Fibroblast of skin of abdomen (primary cell): ENCODE measurements around the gene CRTC3.

ENCODE experiments used
- DNase-seq: peaks from one replicate; pipeline ENCODE4 v3.0.0-alpha.2; 2013

CRTC3 gene

GRCh38 chr15:90563463-90563862, 33.7 kb downstream of the CRTC3 start:
- DNase-seq: no peak

DNA sequence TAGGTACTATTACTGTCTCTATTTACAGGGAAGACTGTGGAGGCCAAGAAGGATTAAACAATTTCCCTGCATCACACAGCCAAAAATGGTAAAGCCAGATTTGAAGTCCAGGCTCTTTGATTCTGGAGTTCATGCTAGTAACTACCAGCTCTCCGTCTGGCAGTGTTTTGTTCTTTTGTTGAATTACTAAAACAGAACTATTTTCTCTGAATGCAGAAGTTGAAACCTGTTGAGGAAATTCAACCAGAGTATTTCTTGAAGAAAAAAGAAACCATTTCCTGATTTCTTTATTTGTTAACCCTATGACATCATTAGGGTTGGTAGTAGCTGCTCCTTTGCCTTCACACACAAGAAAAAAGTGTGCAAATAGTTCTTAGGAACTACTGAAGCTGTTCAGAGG, 34.3 kb downstream of the CRTC3 start:
- no peak for DNase-seq

DNA sequence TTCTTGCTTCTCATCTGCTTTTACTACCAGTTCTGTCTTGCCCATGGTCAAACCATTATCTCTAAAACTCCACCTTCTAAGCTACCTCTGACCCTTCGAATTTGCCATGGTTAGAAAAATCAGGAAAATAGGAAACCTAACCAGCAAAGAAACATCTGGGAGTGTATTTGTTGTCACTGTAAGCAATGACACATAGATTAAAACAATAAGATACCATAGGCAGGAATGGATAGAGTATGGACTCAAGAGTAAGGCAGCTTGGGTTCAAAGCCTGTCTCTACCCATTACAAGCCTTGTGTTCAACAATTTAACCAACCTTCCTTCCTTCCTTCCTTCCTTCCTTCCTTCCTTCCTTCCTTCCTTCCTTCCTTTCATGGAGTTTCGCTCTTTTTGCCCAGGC, 34.9 kb downstream of the CRTC3 start:
- DNase-seq: no peak

DNA sequence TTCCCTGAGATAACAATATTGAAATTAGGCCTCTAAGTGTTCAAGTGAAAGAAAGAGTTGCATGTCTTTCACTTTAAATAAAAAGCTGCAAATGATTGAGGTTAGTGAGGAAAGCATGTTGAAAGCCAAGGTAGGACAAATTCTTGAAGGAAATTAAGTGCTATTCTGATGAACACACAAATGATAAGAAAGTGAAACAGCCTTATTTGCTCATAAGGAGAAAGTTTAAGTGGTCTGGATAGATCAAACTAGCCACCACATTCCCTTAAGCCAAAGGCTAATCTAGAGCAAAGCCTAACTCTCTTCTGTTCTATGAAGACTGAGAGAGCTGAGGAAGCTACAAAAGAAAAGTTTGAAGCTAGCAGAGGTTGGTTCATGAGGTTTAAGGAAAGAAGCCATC, 36.1 kb downstream of the CRTC3 start:
- no peak for DNase-seq

GRCh38 chr15:90570643-90571042, 40.9 kb downstream of the CRTC3 start:
- no peak for DNase-seq

- DNase-seq: no peak
These were observed 41.4 kb downstream of the CRTC3 start for GRCh38 chr15:90571063-90571541.

- no peak for DNase-seq
These were observed 43.2 kb downstream of the CRTC3 start for GRCh38 chr15:90572893-90573292.

- no peak for DNase-seq
These were observed 47.1 kb downstream of the CRTC3 start for GRCh38 chr15:90576711-90577389.

GRCh38 chr15:90579213-90579612, 49.5 kb downstream of the CRTC3 start:
- DNase-seq: no peak

DNA sequence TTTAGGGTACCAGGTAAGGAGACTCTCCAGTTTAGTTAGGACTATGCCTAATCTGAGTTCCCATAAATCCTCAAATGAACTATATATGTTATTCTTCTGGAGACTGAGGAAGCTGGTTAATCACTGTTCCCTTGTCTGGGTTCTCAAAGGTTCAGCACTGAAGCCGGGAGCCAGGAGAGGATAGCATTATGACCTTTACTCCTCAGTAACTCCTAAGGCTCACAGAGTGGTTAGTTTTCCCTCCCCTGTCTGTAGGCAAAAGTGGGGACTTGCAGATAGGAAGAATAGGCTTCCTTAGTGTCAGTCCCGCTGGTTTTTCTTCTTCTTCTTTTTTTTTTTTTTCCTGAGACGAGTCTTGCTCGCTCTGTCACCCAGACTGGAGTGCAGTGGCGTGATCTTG, 50.4 kb downstream of the CRTC3 start:
- DNase-seq: no peak

DNA sequence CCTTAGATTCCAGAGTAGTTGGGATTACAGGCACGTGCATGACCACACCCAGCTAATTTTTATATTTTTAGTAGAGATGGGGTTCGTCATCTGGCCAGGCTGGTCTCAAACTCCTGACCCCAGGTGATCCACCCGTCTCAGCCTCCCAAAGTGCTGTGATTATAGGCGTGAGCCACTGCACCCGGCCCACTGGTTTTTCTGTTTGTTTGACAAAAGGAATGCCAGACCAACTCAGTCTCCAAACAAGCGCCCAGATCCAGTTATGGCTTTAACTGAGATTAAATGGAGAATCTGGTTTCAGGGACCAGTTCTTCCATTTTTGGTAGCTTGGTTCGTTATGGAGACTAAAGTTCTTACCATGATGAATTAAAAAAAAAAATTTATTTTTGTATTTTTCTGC, 50.8 kb downstream of the CRTC3 start:
- no peak for DNase-seq

DNA sequence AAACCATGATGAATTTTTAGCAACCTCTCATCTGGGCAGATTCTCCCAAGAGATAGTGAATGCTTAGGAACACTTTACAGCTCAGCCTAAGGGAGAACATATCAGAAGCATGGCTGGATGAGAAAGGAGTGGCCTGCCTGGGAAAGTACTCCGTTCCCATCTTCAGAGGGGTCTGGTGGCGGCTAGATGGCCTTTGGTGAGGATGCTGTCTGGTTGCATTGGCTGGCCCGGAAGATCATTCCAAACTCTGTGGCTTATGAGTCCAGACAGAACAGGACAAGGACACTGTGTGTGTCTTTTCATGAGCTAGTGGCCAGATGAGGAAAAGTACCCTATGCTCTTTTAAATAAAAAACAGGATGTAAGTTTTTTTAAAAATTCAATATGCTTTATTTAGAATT, 51.2 kb downstream of the CRTC3 start:
- no peak for DNase-seq

- no peak for DNase-seq
These were observed 52.1 kb downstream of the CRTC3 start for GRCh38 chr15:90581771-90582352.

- DNase-seq: peak; percentile 28
These were observed 52.8 kb downstream of the CRTC3 start for GRCh38 chr15:90582553-90582952.

DNA sequence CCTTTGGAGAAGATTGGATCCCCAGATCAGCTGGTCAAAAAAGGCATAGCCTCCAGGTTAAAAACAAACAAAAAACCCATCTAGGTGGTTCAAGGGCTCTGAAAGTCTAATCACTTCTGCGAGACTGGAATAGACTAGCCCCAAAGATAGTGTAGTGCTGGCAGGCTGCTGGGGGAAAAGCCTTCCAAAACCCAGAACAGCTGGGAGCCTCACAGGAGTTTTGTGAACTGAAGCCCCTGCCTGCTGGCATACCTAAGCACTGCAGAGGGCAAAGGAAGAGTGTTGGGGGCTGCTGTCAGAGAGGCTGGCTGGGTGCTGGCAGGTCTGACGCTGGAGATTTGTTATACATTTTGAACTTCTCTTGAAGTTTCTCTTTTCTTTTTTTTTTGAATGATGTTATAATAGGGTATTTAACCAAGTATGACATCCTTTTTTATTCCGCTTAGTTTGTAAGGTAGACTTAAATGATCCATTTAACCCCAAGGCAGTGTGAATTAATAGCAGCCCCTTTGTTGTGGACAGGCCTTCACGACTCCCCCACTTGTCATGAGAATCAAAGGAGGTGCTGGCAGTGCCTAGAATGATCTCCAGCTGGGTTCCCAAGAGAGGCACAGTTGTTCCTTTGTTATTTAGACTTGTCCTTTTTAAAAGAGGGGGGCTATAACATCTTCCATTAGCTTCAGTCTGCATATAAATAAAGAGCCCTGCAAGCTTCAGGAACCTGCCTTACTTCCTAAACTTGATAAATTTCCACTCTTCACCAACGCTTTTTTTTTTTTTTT, 53.9 kb downstream of the CRTC3 start:
- no peak for DNase-seq

GRCh38 chr15:90584841-90585240, 55.1 kb downstream of the CRTC3 start:
- DNase-seq: no peak

DNA sequence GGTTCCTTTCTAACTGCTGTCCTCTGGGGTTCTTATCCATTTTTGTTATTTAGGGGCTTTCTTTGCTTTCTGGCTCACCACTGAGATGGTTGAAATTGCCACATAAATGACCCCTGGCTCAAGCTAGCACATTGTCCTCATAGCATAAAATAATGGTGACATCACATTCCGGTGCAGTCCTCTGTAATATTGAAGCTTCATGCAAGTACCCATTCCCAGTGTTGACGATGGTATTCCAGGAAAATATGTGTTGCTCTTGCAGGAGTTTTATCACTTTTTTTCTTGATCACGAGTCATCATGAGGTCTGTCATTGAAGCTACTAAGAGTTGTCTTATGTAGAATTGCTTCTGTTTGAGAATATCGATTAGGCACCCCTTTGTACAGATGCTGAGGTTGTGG, 56.1 kb downstream of the CRTC3 start:
- peak; percentile 56 for DNase-seq

GRCh38 chr15:90586948-90587347, 57.2 kb downstream of the CRTC3 start:
- no peak for DNase-seq

- DNase-seq: no peak
These were observed 58.7 kb downstream of the CRTC3 start for GRCh38 chr15:90588427-90588826.

DNA sequence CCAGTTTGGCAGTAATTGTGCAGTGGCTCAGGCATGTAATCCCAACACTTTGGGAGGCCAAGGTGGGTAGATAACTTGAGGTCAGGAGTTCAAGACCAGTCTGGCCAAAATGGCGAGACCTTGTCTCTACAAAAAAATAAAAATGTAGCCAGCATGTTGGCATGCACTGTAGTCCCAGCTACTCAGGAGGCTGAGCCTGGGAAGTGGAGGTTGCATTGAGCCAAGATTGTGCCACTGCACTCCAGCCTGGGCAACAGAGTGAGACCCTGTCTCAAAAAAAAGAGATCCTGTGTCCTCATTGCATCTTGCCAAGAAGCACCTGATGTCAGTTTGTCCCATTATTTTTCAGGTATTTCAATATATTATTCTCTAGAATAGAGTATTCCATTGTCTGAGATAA, 61.8 kb downstream of the CRTC3 start:
- DNase-seq: no peak

DNA sequence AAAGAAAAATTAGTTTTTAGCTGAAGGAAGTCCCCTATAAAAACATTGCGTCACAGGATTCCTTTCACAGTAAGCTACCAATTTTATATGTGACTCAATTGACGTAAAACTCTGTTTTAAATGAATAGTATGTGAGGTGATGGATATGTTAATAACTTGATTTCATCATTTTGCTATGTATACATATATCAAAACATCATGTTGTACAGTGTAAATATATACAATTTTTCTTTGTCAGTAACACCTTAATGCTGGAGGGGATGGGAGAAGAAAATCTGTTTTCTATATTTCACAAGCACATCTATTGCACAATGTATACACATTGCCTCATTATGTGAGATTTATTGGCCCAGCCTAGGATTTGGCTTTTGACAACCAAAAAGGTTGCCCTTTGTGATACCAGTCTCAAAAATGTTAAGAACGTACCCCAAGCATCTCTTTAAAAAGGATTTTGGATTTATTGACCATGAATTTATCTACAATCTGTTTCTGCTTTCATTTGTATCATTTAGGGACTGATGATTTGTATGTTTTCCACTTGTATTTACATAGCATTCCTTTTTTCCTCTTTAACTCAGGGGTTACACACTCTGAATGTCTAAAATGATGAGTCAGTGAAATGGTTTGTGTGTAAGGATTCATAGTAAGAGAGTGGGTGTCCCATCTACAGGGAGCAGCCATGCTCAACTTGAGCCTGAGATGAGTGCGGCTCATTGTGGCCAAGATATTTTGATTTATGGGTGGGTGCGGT, 62.6 kb downstream of the CRTC3 start:
- peak; percentile 88 for DNase-seq

DNA sequence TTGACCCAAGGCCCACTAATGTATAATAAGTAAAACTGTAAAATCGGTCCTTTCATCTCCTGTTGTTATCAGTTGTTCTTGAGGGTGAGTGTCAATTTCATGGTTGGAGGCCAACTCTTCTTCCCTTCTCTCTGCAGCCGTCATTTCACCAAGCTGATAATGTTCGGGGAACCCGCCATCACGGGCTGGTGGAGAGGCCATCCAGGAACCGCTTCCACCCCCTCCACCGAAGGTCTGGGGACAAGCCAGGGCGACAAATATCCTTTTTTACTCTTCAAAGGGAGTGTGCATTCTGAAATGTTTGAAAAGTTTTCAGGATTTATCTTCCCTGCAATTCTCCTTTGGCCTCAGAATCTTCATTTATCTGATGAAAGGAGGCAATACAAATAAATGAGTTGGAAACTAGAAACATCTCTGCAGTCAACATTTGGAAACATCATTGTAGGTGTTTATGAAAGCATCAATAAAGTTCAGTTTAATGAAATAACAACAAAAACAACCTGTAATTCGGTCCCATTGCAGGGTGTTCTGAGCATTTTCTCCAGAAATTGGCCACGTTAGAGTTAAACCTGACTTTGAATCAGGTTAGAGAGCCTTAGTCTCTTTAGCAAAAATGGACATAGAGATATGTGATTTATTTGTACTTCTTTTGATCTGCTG, 63.9 kb downstream of the CRTC3 start:
- no peak for DNase-seq
